Measurements from ENCODE around the gene ATG10.
"Not testable (repeated sequence)": the region's sequence is repeated elsewhere in the genome, so short reads cannot be mapped to it uniquely, and the experiment has no call there.

ATG10 gene

GRCh38 chr5:82267297-82267933 is 295.6 kb downstream of the ATG10 start:
- not testable (repeated sequence) for H3K4me1 Mint-ChIP-seq (ENCODE audit: low read depth in 2 of 2); H3K36me3 Mint-ChIP-seq (ENCODE audit: insufficient read depth); H3K4me3 Mint-ChIP-seq; H3K9me3 Mint-ChIP-seq; H3K27me3 Mint-ChIP-seq; ATAC-seq (replicated peaks); H3K27ac Mint-ChIP-seq; DNase-seq

DNA sequence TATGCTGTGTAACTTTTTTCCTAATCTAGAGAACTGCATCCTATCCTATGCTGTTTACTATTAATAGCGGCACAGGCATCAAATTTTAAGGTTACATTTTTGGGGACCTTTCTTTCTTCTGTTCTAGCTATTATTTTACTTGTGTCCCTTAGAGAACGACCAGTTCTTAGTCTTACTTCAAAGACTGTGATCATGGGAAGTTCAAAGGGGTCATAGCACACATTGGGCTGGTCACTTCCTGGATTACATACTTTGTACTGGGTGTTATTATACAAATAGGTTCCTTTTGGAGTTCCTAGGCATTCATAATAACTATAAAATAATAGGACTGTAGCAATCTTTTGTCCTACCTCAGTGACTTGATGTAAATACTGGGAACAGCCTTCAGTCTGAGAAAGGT is 297.5 kb downstream of the ATG10 start:
- not testable (repeated sequence) for H3K27ac Mint-ChIP-seq; H3K4me1 Mint-ChIP-seq (ENCODE audit: low read depth in 2 of 2); H3K27me3 Mint-ChIP-seq; DNase-seq; H3K9me3 Mint-ChIP-seq; ATAC-seq (replicated peaks); H3K4me3 Mint-ChIP-seq
- peaks cover 17% of the 10 kb centered on the region for H3K36me3 Mint-ChIP-seq (ENCODE audit: insufficient read depth)

- not testable (repeated sequence) for H3K4me3 Mint-ChIP-seq
- H3K4me1 Mint-ChIP-seq (ENCODE audit: low read depth in 2 of 2) = peaks cover 15 to 17% of the 10 kb centered on the region in 2 donors
These were observed 300.9 kb downstream of the ATG10 start for GRCh38 chr5:82272571-82273356.

GRCh38 chr5:82273426-82273825 is 301.6 kb downstream of the ATG10 start:
- peaks cover 55% of the 10 kb centered on the region for H3K36me3 Mint-ChIP-seq (ENCODE audit: insufficient read depth)
- not testable (repeated sequence) for H3K9me3 Mint-ChIP-seq; H3K4me3 Mint-ChIP-seq; DNase-seq; ATAC-seq (replicated peaks); H3K27me3 Mint-ChIP-seq
- H3K4me1 Mint-ChIP-seq (ENCODE audit: low read depth in 2 of 2) = peaks cover 18 to 20% of the 10 kb centered on the region in 2 donors
- H3K27ac Mint-ChIP-seq = peak overlapping the region; percentile 24 to 69

More at GRCh38 chr5:82272571-82273356, 300.9 kb downstream of the ATG10 start:
- Mint-ChIP-seq H3K27ac (peak overlapping the region; percentile 24 to 35), H3K36me3 (ENCODE audit: insufficient read depth) (peaks cover 48% of the 10 kb centered on the region)
- H3K9me3 Mint-ChIP-seq; ATAC-seq (replicated peaks); DNase-seq; H3K27me3 Mint-ChIP-seq: not testable (repeated sequence)

- peaks cover 60% of the 10 kb centered on the region for H3K36me3 Mint-ChIP-seq (ENCODE audit: insufficient read depth)
- no peak for ATAC-seq (replicated peaks)
These were observed 302.8 kb downstream of the ATG10 start for GRCh38 chr5:82274343-82275211.

DNA sequence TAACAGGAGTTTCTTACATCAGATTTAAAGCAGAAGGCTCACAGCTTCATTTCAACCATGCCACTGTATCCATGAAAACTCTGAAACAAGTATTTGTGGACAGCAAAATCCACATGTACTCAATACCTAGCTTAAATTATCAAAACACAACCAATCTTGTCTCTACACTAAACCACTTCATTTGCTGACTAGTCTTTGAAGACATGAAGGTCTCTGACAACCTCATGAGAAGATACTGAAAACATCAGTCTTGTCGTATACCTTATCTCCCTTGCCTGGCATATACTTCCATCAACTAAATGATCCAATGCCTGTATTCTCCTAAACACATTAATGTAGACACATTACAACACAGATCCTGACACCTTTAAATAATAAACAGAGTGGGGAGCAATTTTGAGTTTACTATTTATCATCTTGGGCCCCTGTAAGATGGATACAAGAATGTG is 303.4 kb downstream of the ATG10 start:
- no peak for DNase-seq
- Mint-ChIP-seq H3K4me3 (peak overlapping the region in 1 of 2 donors; percentile 13), H3K36me3 (ENCODE audit: insufficient read depth) (peaks cover 60% of the 10 kb centered on the region), H3K27ac (no peak overlapping the region), H3K27me3 (no peaks in the 10 kb centered on the region), H3K9me3 (no peaks in the 10 kb centered on the region), H3K4me1 (ENCODE audit: low read depth in 2 of 2) (peaks cover 19 to 29% of the 10 kb centered on the region in 2 donors)
- no peak for ATAC-seq (replicated peaks)

More at GRCh38 chr5:82274343-82275211, 302.8 kb downstream of the ATG10 start:
- H3K27ac Mint-ChIP-seq = peak overlapping the region in 1 of 2 donors; percentile 69
- no peak overlapping the region for H3K4me3 Mint-ChIP-seq
- peaks cover 19 to 29% of the 10 kb centered on the region in 2 donors for H3K4me1 Mint-ChIP-seq (ENCODE audit: low read depth in 2 of 2)
- no peak for DNase-seq
- no peaks in the 10 kb centered on the region for H3K27me3 Mint-ChIP-seq
- no peaks in the 10 kb centered on the region for H3K9me3 Mint-ChIP-seq

GRCh38 chr5:82276800-82277612 is 305.2 kb downstream of the ATG10 start:
- ATAC-seq (replicated peaks) (no peak), DNase-seq (no peak)
- Mint-ChIP-seq H3K36me3 (ENCODE audit: insufficient read depth) (peaks cover 60% of the 10 kb centered on the region), H3K4me1 (ENCODE audit: low read depth in 2 of 2) (peaks cover 19 to 29% of the 10 kb centered on the region in 2 donors), H3K9me3 (no peaks in the 10 kb centered on the region), H3K27ac (peak overlapping the region; percentile 98), H3K4me3 (peak overlapping the region; percentile 94 to 99), H3K27me3 (no peaks in the 10 kb centered on the region)

- H3K36me3 Mint-ChIP-seq (ENCODE audit: insufficient read depth) = peaks cover 57% of the 10 kb centered on the region
- H3K9me3 Mint-ChIP-seq = no peaks in the 10 kb centered on the region
- ATAC-seq (replicated peaks) (peak; percentile 14), DNase-seq (no peak)
- peak overlapping the region; percentile 94 to 99 for H3K4me3 Mint-ChIP-seq
- H3K27ac Mint-ChIP-seq = peak overlapping the region; percentile 98
- H3K27me3 Mint-ChIP-seq = no peaks in the 10 kb centered on the region
- H3K4me1 Mint-ChIP-seq (ENCODE audit: low read depth in 2 of 2) = peaks cover 17 to 29% of the 10 kb centered on the region in 2 donors
These were observed 305.8 kb downstream of the ATG10 start for GRCh38 chr5:82277613-82277986.

DNA sequence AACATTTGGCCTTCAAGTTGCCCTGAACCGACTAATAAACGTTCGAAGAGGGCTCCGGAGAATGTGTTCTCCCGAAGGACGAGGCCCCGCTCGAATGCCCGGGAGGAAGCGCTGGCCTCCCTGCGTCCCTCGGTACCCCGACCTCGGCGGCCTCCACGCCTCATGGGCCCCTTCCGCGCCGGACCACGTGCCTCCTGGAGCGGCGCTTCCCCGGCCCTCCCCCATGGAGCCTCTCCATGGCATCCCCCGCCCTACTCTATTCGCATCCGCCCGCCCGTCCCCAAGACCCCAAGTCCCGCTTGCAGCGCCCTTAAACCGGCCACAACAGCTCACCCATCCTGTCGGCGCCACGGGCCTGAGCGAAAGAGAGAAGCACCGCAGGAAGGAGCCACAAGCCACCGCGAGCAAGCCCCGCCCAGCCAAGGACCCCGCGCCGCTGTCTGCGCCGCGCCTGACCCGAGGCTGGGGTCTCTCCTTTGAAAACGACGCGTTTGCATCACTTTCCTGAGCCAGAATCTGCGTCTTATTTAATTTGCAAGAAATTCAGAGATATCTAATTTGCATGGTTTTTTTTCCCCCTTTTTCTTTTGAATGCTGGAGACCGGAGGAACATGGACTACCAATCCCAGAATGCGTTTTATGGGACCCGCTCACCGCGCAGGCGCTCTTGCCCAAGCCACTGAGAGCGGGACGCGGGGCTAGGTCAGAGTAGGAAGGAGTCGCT is 306.3 kb downstream of the ATG10 start, which contains the start of gene RPS23:
TSS of gene RPS23 (minus strand) at position 368 of the 724 bp plus-strand sequence. CDS start at position 337, 31 bp downstream.
- ATAC-seq (replicated peaks) = peak; percentile 91
- H3K27ac Mint-ChIP-seq = peak within 1 kb of the TSS; percentile 98
- peak within 1 kb of the TSS; percentile 94 to 99 for H3K4me3 Mint-ChIP-seq
- no peaks in the 10 kb centered on the region for H3K27me3 Mint-ChIP-seq
- H3K4me1 Mint-ChIP-seq (ENCODE audit: low read depth in 2 of 2) = peaks cover 14 to 29% of the 10 kb centered on the region in 2 donors
- peaks cover 52% of the 10 kb centered on the region for H3K36me3 Mint-ChIP-seq (ENCODE audit: insufficient read depth)
- no peaks in the 10 kb centered on the region for H3K9me3 Mint-ChIP-seq
- peak; percentile 77 to 84 (median 77) for DNase-seq

DNA sequence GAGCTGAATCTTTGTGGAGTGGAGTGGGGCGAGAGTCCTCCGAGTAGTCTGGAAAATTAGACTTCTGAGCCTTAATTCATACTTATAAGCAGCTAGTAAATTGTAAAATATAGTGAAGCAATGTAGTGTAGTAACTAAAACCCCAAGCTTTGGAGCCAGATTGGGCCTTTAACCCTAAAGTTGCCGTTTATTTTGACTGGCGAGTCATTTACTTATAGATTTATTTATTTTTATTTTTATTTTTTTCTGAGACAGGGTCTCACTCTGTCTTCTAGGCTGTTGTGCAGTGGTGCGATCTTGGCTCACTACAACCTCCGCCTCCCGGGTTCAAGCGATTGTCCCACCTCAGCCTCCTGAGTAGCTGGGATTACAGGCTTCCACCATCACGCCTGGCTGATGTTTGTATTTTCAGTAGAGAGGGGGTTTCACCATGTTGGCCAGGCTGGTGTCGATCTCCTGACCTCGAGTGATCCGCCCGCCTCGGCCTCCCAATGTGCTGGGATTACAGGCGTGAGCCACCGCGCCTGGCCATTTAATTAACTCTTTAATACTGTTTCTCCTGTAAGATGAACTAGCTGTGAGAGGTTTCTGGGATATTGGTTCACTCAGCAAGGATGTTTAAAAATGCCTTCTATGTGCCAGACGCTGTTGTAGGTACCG is 307.0 kb downstream of the ATG10 start:
- peaks cover 48% of the 10 kb centered on the region for H3K36me3 Mint-ChIP-seq (ENCODE audit: insufficient read depth)

DNA sequence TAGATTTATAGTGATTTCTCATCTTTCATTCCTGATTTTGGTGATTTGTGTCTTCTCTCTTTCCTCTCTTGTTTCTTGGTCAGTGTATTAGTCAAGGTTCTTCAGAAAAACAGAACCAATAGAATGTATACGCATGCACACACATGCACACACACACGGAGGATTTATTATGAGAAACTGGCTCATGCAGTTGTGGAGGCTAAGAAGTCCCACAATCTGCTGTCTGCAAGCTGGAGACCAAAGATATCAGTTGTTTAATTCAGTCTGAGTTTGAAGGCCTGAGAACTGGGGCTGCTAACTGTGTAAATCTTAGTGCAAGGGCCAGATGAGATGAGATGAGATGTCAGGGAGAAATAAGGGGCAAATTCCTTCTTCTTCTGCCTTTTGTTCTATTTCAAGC is 312.1 kb downstream of the ATG10 start:
- Mint-ChIP-seq H3K27ac (no peak overlapping the region), H3K4me3 (no peak overlapping the region), H3K4me1 (ENCODE audit: low read depth in 2 of 2) (peaks cover 0 to 7% of the 10 kb centered on the region in 2 donors), H3K27me3 (no peaks in the 10 kb centered on the region), H3K36me3 (ENCODE audit: insufficient read depth) (peaks cover 7% of the 10 kb centered on the region), H3K9me3 (no peaks in the 10 kb centered on the region)
- ATAC-seq (replicated peaks) = no peak
- no peak for DNase-seq

More for the DNA sequence above, 307.0 kb downstream of the ATG10 start:
- Mint-ChIP-seq H3K4me1 (ENCODE audit: low read depth in 2 of 2) (peaks cover 14 to 29% of the 10 kb centered on the region in 2 donors), H3K9me3 (no peaks in the 10 kb centered on the region), H3K4me3 (peak overlapping the region; percentile 94 to 99), H3K27me3 (no peaks in the 10 kb centered on the region), H3K27ac (peak overlapping the region; percentile 98)
- no peak for ATAC-seq (replicated peaks)
- DNase-seq = no peak
